HFF-Myc (cell line): ENCODE data around the gene LGALS1.
A peak's percentile ranks its signal among the peaks of the same experiment; 100 is the strongest.
"Not testable (repeated sequence)": the region's sequence is repeated elsewhere in the genome, so short reads cannot be mapped to it uniquely, and the experiment has no call there.

ENCODE experiments used
- DNase-seq: peaks from one replicate; pipeline ENCODE4 v3.0.0-alpha.2; 2011; ENCODE audit warnings: low read depth; ENCODE audit errors: extremely low read depth
- H3K4me3 ChIP-seq: replicated peaks from 2 replicates; pipeline ENCODE4 v1.5.1; 2011; ENCODE audit warnings: low read depth, mild to moderate bottlenecking, control low read depth, low read length
- CTCF ChIP-seq: IDR thresholded peaks from 2 replicates; pipeline ENCODE4 v1.5.1; 2012; ENCODE audit warnings: mild to moderate bottlenecking, low read depth, low read length, control low read depth; ENCODE audit errors: missing control alignments

LGALS1 gene

GRCh38 chr22:37690407-37690806 is 15.0 kb downstream of the LGALS1 start:
- H3K4me3 ChIP-seq = no peak overlapping the region

GRCh38 chr22:37690901-37691504 is 15.6 kb downstream of the LGALS1 start:
- no peak overlapping the region for H3K4me3 ChIP-seq
- no peak for DNase-seq
- no peak for TF ChIP-seq CTCF

More at GRCh38 chr22:37690407-37690806, 15.0 kb downstream of the LGALS1 start:
- no peak for DNase-seq
- TF ChIP-seq CTCF = no peak

- TF ChIP-seq CTCF = no peak
- DNase-seq = no peak
- no peak overlapping the region for H3K4me3 ChIP-seq
Observed at GRCh38 chr22:37692627-37693285, 17.3 kb downstream of the LGALS1 start.

GRCh38 chr22:37694131-37694530 is 18.7 kb downstream of the LGALS1 start:
- not testable (repeated sequence) for H3K4me3 ChIP-seq, DNase-seq

- DNase-seq, H3K4me3 ChIP-seq: not testable (repeated sequence)
Observed at GRCh38 chr22:37696260-37696656, 20.8 kb downstream of the LGALS1 start.

GRCh38 chr22:37696657-37697537 is 21.5 kb downstream of the LGALS1 start, which contains the start of gene TRIOBP:
Gene TRIOBP, plus strand, starts transcription at chr22:37697048. Its CDS starts 4,318 bp downstream, at chr22:37701366.
- H3K4me3 ChIP-seq = no peak within 1 kb of the TSS; the same call in 1 of the 2 replicates
- DNase-seq = peak; percentile 89
- peak; percentile 69 for TF ChIP-seq CTCF

- TF ChIP-seq CTCF = no peak
- H3K4me3 ChIP-seq = no peak overlapping the region; the same call in 1 of the 2 replicates
Observed at GRCh38 chr22:37697538-37697835, 22.1 kb downstream of the LGALS1 start.

More at GRCh38 chr22:37697538-37697835, 22.1 kb downstream of the LGALS1 start:
- no peak for DNase-seq
